K562 (cell line): ENCODE results near the gene SAA2. TPM values are rescaled to one million over a fixed set of nuclear protein-coding genes. Genes with fewer than 3 reads are reported as not detected.

Experiments
- ETS2 ChIP-seq: IDR thresholded peaks from 2 replicates; pipeline ENCODE4 v1.6.1; 2016; ENCODE audit warnings: borderline replicate concordance, missing genetic modification characterization, mild to moderate bottlenecking, moderate library complexity, missing compliant biosample characterization; ENCODE audit not compliant: poor library complexity, severe bottlenecking
- MTF1 ChIP-seq: fragments of 250-450 bp; sonication (Bioruptor Pico); IDR thresholded peaks from 2 replicates; pipeline ENCODE4 v1.9.0; 2021; ENCODE audit warnings: moderate library complexity, mild to moderate bottlenecking, inconsistent platforms, borderline replicate concordance
- POLR2AphosphoS2 ChIP-seq: IDR thresholded peaks from 2 replicates; pipeline ENCODE4 v1.6.1; 2012; ENCODE audit warnings: low read length, improper control_type of control experiment
- RERE ChIP-seq: sonication (generic); formaldehyde crosslinking; IDR thresholded peaks from 2 replicates; pipeline ENCODE4 v1.8.0; 2023; ENCODE audit warnings: missing genetic modification reagents, mild to moderate bottlenecking, borderline replicate concordance
- polyA plus RNA-seq, 8 experiments: library from polyadenylated mRNA; depleted of rRNA in 4 of 8; stranded (reverse) in 5 of 8; unstranded in 3 of 8; fragments of >200 nt; fragmentation: Nextera tagmentation in 2 of 8; fragmentation: Illumina TruSeq in 1 of 8; extraction: Ambion mirVana in 2 of 8; extraction: Trizol in 1 of 8; gene quantifications; 2 replicates each; pipeline versions ENCODE4 v1.2.1 to v1.2.3, GENCODE V29; 2011 to 2014; ENCODE audit warnings: inconsistent platforms in 1 of 8, missing spikeins in 1 of 8
- total RNA-seq, 7 experiments: library from RNA; depleted of rRNA in 6 of 7; stranded (reverse); fragments of >200 nt in 6 of 7; fragmentation: Illumina TruSeq in 2 of 7; extraction: Trizol in 2 of 7; gene quantifications; 2 replicates each; pipeline versions ENCODE4 v1.2.1 to v1.2.3, GENCODE V29; 2011 to 2021; ENCODE audit warnings: low replicate concordance in 1 of 7
- TF ChIP-seq, protein P1 (sequence below): sonication (generic); formaldehyde crosslinking; IDR thresholded peaks from 2 replicates; pipeline ENCODE4 v1.8.1; 2023; ENCODE audit warnings: mild to moderate bottlenecking, missing genetic modification reagents

The SAA2 gene
- total and polyA plus RNA-seq, 9 of the 15 experiments (the other 6 are each of a cell fraction or from before 2014, with no cell fraction given) = 4.6 TPM; not detected in 8

- TF ChIP-seq RERE (CRISPR knock-in tag) (no peak), MTF1 (no peak), ETS2 (tag) (no peak), POLR2AphosphoS2 (no peak)
- TF ChIP-seq, protein P1, sequence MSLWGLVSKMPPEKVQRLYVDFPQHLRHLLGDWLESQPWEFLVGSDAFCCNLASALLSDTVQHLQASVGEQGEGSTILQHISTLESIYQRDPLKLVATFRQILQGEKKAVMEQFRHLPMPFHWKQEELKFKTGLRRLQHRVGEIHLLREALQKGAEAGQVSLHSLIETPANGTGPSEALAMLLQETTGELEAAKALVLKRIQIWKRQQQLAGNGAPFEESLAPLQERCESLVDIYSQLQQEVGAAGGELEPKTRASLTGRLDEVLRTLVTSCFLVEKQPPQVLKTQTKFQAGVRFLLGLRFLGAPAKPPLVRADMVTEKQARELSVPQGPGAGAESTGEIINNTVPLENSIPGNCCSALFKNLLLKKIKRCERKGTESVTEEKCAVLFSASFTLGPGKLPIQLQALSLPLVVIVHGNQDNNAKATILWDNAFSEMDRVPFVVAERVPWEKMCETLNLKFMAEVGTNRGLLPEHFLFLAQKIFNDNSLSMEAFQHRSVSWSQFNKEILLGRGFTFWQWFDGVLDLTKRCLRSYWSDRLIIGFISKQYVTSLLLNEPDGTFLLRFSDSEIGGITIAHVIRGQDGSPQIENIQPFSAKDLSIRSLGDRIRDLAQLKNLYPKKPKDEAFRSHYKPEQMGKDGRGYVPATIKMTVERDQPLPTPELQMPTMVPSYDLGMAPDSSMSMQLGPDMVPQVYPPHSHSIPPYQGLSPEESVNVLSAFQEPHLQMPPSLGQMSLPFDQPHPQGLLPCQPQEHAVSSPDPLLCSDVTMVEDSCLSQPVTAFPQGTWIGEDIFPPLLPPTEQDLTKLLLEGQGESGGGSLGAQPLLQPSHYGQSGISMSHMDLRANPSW (CRISPR knock-in tag) = no peak
Observed at GRCh38 chr11:18264035-18264434, 15.6 kb upstream of the SAA2 start (continued).
